Epithelial cell of umbilical artery (primary cell): ENCODE results near the gene MS4A1. TPM values are rescaled to one million over a fixed set of nuclear protein-coding genes. Genes with fewer than 3 reads are reported as not detected.

Source experiments
- total RNA-seq: library from RNA; depleted of rRNA; stranded (reverse); fragments of >200 nt; gene quantifications from 2 replicates; pipeline ENCODE4 v1.2.3, GENCODE V29; 2014

The MS4A1 gene
- not detected in 2 replicates for total RNA-seq

DNA sequence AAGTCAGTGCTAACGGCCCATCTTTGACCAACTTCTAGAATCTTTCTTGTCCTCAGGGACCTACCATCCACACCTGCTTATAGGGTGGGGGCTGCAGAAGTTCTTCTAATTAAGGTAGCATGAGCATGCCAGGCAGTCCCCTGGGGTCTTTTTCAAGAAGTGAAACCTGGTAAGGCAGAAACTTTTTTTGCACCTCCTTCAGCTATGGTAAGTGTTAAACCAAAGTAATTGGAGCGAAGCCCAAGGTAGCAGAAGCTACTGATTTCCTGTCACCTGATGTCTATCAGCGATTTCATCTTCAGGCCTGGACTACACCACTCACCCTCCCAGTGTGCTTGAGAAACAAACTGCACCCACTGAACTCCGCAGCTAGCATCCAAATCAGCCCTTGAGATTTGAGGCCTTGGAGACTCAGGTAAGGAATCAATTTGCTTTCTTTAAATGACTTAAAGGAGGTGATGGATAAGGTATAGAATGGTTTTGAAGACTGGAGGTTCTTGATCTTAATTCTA is at the start of gene MS4A1:
Gene MS4A1 (plus strand): TSS at position 317 of the 512 bp plus-strand sequence. CDS start 6,528 bp downstream, outside the sequence.

DNA sequence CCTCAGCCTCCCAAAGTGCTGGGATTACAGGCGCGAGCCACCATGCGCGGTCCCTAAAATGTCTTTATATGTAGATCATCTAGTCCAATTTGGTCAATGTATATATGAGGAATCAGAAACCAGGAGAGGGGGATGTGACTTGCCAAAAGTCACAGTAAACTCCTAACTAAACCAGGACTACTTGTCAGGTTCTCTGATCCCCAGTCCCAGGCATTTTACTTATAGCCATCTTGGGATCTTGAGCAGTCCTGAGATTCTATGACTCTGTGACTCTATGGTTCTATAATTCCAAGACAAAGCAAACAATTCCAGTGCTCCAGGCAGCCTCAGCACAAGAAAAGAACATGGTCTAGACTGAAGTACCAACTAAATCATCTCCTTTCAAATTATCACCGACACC is 26.4 kb upstream of the MS4A1 start, which contains the start of gene MS4A5:
Gene MS4A5 (plus strand): TSS at position 301 of the 400 bp plus-strand sequence. CDS start 103 bp downstream, outside the sequence.

DNA sequence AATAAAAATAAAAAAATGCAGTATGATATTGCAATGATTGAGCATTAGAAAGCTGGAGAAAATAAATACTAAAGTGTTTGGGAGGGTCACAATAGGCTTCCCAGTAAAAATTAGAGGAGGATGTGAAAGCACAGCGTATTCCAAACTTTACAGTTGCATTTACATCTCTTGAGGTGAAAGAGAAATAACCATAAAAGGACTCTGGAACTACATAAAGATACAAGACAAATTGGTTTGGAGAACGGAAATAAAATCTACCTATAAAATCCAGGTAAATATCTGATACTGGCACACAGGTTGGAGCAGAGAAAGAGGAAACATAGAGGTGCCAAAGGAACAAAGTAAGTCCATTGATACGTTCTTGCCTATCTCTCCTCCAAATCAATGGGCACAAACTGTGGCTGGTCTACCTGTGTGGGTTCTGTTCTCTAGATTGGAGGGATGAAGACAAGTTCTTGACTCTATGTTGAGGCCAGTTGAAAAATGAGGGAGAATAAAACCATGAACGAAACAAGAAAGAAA is 36.9 kb downstream of the MS4A1 start, which contains the start of gene MS4A12:
Gene MS4A12 (plus strand): TSS at position 291 of the 522 bp plus-strand sequence. CDS start 4,541 bp downstream, outside the sequence.

DNA sequence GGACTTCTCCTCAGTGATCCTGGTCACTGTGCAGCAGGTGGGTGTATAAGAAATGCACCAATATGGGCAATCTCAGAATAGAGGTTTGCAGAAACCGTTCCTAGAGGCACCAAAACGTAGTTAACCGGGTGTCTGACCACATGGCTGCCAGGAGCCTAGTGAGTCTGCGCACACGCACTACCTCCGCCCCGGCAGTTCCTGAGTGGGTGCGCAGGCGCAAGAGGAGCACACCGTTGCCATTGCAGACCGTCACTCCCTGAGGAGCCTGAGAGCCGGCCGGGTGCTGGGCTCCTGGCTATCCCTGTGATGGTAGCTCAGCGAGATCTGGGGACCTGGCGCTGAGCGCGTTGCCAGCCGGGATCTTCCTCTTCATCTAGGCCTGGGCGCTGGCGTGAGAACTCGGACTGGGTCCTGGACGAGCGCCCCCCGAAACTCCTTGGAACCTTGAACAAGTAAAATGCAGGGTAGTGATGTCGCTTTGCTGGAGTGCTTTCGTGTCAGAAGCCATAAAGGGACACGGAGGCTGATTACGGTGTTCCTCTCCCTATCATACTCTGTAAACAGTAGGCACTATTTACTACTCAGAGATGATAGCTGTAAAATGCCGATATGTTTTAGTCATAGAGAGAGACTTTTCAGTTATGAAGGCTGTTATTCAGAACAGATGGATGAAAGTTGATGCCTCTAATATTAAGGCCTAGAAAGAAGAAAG is 59.7 kb downstream of the MS4A1 start, which contains the start of gene MS4A13:
Gene MS4A13 (plus strand): TSS at position 249 of the 712 bp plus-strand sequence. CDS start 2,692 bp downstream, outside the sequence.

Other genes with a start within 250 kb of the MS4A1 start
- under 0.01 TPM in 1 of 2 replicates, not detected in the other for gene MS4A4E, start 212.7 kb upstream of the MS4A1 start, total RNA-seq
- not detected in 2 replicates for gene MS4A4A, start 175.2 kb upstream of the MS4A1 start, total RNA-seq
- not detected in 2 replicates for gene MS4A6E, start 128.6 kb upstream of the MS4A1 start, total RNA-seq
- not detected in 2 replicates for gene MS4A7, start 77.3 kb upstream of the MS4A1 start, total RNA-seq
- not detected in 2 replicates for gene MS4A14, start 59.4 kb upstream of the MS4A1 start, total RNA-seq
- not detected in 2 replicates for gene MS4A5, start 26.3 kb upstream of the MS4A1 start, total RNA-seq
- not detected in 2 replicates for gene MS4A12, start 36.9 kb downstream of the MS4A1 start, total RNA-seq
- not detected in 2 replicates for gene MS4A13, start 59.5 kb downstream of the MS4A1 start, total RNA-seq
- gene MS4A8, start 243.8 kb downstream of the MS4A1 start, total RNA-seq, result not detected in 2 replicates